ENCODE results near the gene SAFB2. TPM values are rescaled to one million over a fixed set of nuclear protein-coding genes. Genes with fewer than 3 reads are reported as not detected.

SAFB2 gene
- total RNA-seq, 1 donor from 2014 or later: 70.9 TPM

GRCh38 chr19:5578097-5578846, 44.3 kb downstream of the SAFB2 start:
- Mint-ChIP-seq H3K36me3 (ENCODE audit: unreplicated experiment) (no peaks in the 10 kb centered on the region), H3K9me3 (ENCODE audit: unreplicated experiment) (peaks cover 4% of the 10 kb centered on the region), H3K4me3 (ENCODE audit: unreplicated experiment) (peak overlapping the region; percentile 17), H3K27me3 (ENCODE audit: unreplicated experiment) (peaks cover 3% of the 10 kb centered on the region), H3K27ac (ENCODE audit: unreplicated experiment) (peak overlapping the region; percentile 78), H3K4me1 (ENCODE audit: low read depth, unreplicated experiment) (peaks cover 6% of the 10 kb centered on the region)
- peak; percentile 98 for TF ChIP-seq CTCF (IDR thresholded peaks at IDR 0.05; ENCODE audit: partially characterized antibody, unreplicated experiment)
- peak; percentile 91 for DNase-seq

GRCh38 chr19:5575590-5575989, 47.0 kb downstream of the SAFB2 start:
- peaks cover 4% of the 10 kb centered on the region for H3K4me1 Mint-ChIP-seq (ENCODE audit: low read depth, unreplicated experiment)
- TF ChIP-seq CTCF (IDR thresholded peaks at IDR 0.05; ENCODE audit: partially characterized antibody, unreplicated experiment): no peak
- peaks cover 4% of the 10 kb centered on the region for H3K9me3 Mint-ChIP-seq (ENCODE audit: unreplicated experiment)
- no peak overlapping the region for H3K4me3 Mint-ChIP-seq (ENCODE audit: unreplicated experiment)
- DNase-seq: no peak
- H3K27ac Mint-ChIP-seq (ENCODE audit: unreplicated experiment): no peak overlapping the region
- H3K36me3 Mint-ChIP-seq (ENCODE audit: unreplicated experiment): no peaks in the 10 kb centered on the region
- no peaks in the 10 kb centered on the region for H3K27me3 Mint-ChIP-seq (ENCODE audit: unreplicated experiment)

GRCh38 chr19:5572556-5573286, 49.9 kb downstream of the SAFB2 start:
- Mint-ChIP-seq H3K27me3 (ENCODE audit: unreplicated experiment) (peaks cover 4% of the 10 kb centered on the region), H3K9me3 (ENCODE audit: unreplicated experiment) (peaks cover 2% of the 10 kb centered on the region), H3K4me1 (ENCODE audit: low read depth, unreplicated experiment) (peaks cover 2% of the 10 kb centered on the region), H3K36me3 (ENCODE audit: unreplicated experiment) (no peaks in the 10 kb centered on the region), H3K4me3 (ENCODE audit: unreplicated experiment) (no peak overlapping the region), H3K27ac (ENCODE audit: unreplicated experiment) (no peak overlapping the region)
- no peak for TF ChIP-seq CTCF (IDR thresholded peaks at IDR 0.05; ENCODE audit: partially characterized antibody, unreplicated experiment)
- DNase-seq: no peak

GRCh38 chr19:5571777-5572176, 50.8 kb downstream of the SAFB2 start:
- H3K4me1 Mint-ChIP-seq (ENCODE audit: low read depth, unreplicated experiment): no peaks in the 10 kb centered on the region
- no peak for DNase-seq
- no peaks in the 10 kb centered on the region for H3K36me3 Mint-ChIP-seq (ENCODE audit: unreplicated experiment)
- no peaks in the 10 kb centered on the region for H3K9me3 Mint-ChIP-seq (ENCODE audit: unreplicated experiment)
- peaks cover 4% of the 10 kb centered on the region for H3K27me3 Mint-ChIP-seq (ENCODE audit: unreplicated experiment)
- H3K4me3 Mint-ChIP-seq (ENCODE audit: unreplicated experiment): no peak overlapping the region
- H3K27ac Mint-ChIP-seq (ENCODE audit: unreplicated experiment): no peak overlapping the region
- TF ChIP-seq CTCF (IDR thresholded peaks at IDR 0.05; ENCODE audit: partially characterized antibody, unreplicated experiment): no peak

GRCh38 chr19:5567970-5568407, 54.6 kb downstream of the SAFB2 start:
- H3K36me3 Mint-ChIP-seq (ENCODE audit: unreplicated experiment): no peaks in the 10 kb centered on the region
- peaks cover 2% of the 10 kb centered on the region for H3K9me3 Mint-ChIP-seq (ENCODE audit: unreplicated experiment)
- no peak for DNase-seq
- no peak overlapping the region for H3K4me3 Mint-ChIP-seq (ENCODE audit: unreplicated experiment)
- H3K4me1 Mint-ChIP-seq (ENCODE audit: low read depth, unreplicated experiment): no peaks in the 10 kb centered on the region
- no peak for TF ChIP-seq CTCF (IDR thresholded peaks at IDR 0.05; ENCODE audit: partially characterized antibody, unreplicated experiment)
- H3K27ac Mint-ChIP-seq (ENCODE audit: unreplicated experiment): no peak overlapping the region
- peaks cover 8% of the 10 kb centered on the region for H3K27me3 Mint-ChIP-seq (ENCODE audit: unreplicated experiment)

All from glutamatergic neuron (in vitro differentiated cells).